Measurements from ENCODE around the gene TMEM9B. TPM values are rescaled to one million over a fixed set of nuclear protein-coding genes. Genes with fewer than 3 reads are reported as not detected.

Gene TMEM9B
- total and polyA plus RNA-seq, 9 donors = 20.3 to 50.8 (median 29.2) TPM

- Histone ChIP-seq H3K4me1 (ENCODE audit: insufficient read depth) (peaks cover 9% of the 10 kb centered on the region), H3K9me3 (no peaks in the 10 kb centered on the region), H3K4me3 (no peak overlapping the region), H3K27ac (peak overlapping the region; percentile 18 to 73), H3K36me3 (no peaks in the 10 kb centered on the region), H3K27me3 (no peaks in the 10 kb centered on the region)
- WGBS, 3 donors = 2 to 4% (median 4%) methylated on average over 9 of the region's 9 CpGs
- TF ChIP-seq POLR2A (IDR thresholded peaks at IDR 0.05) (no peak), CTCF (IDR thresholded peaks at IDR 0.05) (peak; percentile 28 to 36 (median 33)), EP300 (IDR thresholded peaks at IDR 0.05) (no peak)
- intact Hi-C loops (cut with DNase I) = loop anchor here in 1 of 4 donors (5.0 kb wide), 1 partner anchor 42 kb away; no protein-coding TSS in a partner anchor
- DNase-seq = peak in 4 of 5 donors; percentile 25 to 56 (median 42)
Measured at GRCh38 chr11:8913961-8914660, 50.1 kb downstream of the TMEM9B start.

GRCh38 chr11:8911029-8911823, 53.0 kb downstream of the TMEM9B start, which contains the start of gene AKIP1:
TSS of gene AKIP1 (plus strand) at chr11:8911189. CDS start at chr11:8911450, 261 bp downstream.
- 0 to 1% (median 0%) methylated on average over 63 to 68 of the region's 68 CpGs for WGBS, 3 donors
- Histone ChIP-seq H3K27me3 (no peaks in the 10 kb centered on the region), H3K4me1 (ENCODE audit: insufficient read depth) (peaks cover 6% of the 10 kb centered on the region), H3K27ac (peak within 1 kb of the TSS; percentile 78 to 82), H3K36me3 (no peaks in the 10 kb centered on the region), H3K4me3 (peak within 1 kb of the TSS; percentile 83), H3K9me3 (no peaks in the 10 kb centered on the region)
- DNase-seq = peak; percentile 97 to 98 (median 98)
- intact Hi-C loops (cut with DNase I) = loop anchor here in 2 of 4 donors (2.0 to 5.0 kb wide), 2 partner anchors 39 to 52 kb away; no protein-coding TSS in a partner anchor
- TF ChIP-seq EP300 (IDR thresholded peaks at IDR 0.05) (no peak), POLR2A (IDR thresholded peaks at IDR 0.05) (peak; percentile 57)

GRCh38 chr11:8910649-8911026, 53.6 kb downstream of the TMEM9B start:
- intact Hi-C loops (cut with DNase I) = loop anchor here in 2 of 4 donors (2.0 to 5.0 kb wide), 2 partner anchors 38 to 52 kb away; no protein-coding TSS in a partner anchor
- no peak for TF ChIP-seq POLR2A (IDR thresholded peaks at IDR 0.05)
- no peak for TF ChIP-seq CTCF (IDR thresholded peaks at IDR 0.05)
- no peak for TF ChIP-seq EP300 (IDR thresholded peaks at IDR 0.05)

GRCh38 chr11:8908099-8908498, 56.1 kb downstream of the TMEM9B start:
- Histone ChIP-seq H3K9me3 (no peaks in the 10 kb centered on the region), H3K27me3 (no peaks in the 10 kb centered on the region), H3K36me3 (no peaks in the 10 kb centered on the region), H3K27ac (no peak overlapping the region), H3K4me3 (no peak overlapping the region), H3K4me1 (ENCODE audit: insufficient read depth) (peaks cover 2% of the 10 kb centered on the region)
- TF ChIP-seq EP300 (IDR thresholded peaks at IDR 0.05) (no peak), POLR2A (IDR thresholded peaks at IDR 0.05) (no peak), CTCF (IDR thresholded peaks at IDR 0.05) (no peak)
- intact Hi-C loops (cut with DNase I) = no loop called here
- no peak for DNase-seq

More at GRCh38 chr11:8910649-8911026, 53.6 kb downstream of the TMEM9B start:
- WGBS, 3 donors = 1 to 7% (median 2%) methylated on average over 16 to 19 of the region's 19 CpGs
- Histone ChIP-seq H3K36me3 (no peaks in the 10 kb centered on the region), H3K4me3 (peak overlapping the region; percentile 83), H3K27me3 (no peaks in the 10 kb centered on the region), H3K4me1 (ENCODE audit: insufficient read depth) (peaks cover 6% of the 10 kb centered on the region), H3K9me3 (no peaks in the 10 kb centered on the region), H3K27ac (no peak overlapping the region)
- no peak for DNase-seq
